Measurements from ENCODE around the gene POLRMT.

Gene POLRMT

GRCh38 chr19:612941-613340 lies 20.4 kb downstream of the POLRMT start:
- ChIA-PET POLR2A (no interaction called here), CTCF (interaction anchor here (1.2 kb wide), 1 partner anchor 27 kb away, joined by 3 read pairs; no protein-coding TSS in a partner anchor)
- no peaks in the 10 kb centered on the region for H3K9me3 ChIP-seq (ENCODE audit: control insufficient read depth, insufficient read depth, low read depth, low read length)
- no peak overlapping the region for H3K27ac ChIP-seq (ENCODE audit: extremely low read depth, low read depth, low read length)
- no peaks in the 10 kb centered on the region for H3K4me1 ChIP-seq (ENCODE audit: control insufficient read depth, insufficient read depth, low read length)
- peaks cover 0 to 34% of the 10 kb centered on the region in 2 experiments; a peak in 2 of 3 replicates for H3K36me3 ChIP-seq (ENCODE audit: control insufficient read depth in 2 of 2, insufficient read depth in 1 of 2, low read length in 2 of 2)
- TF ChIP-seq ZNF639 (tag by site-specific recombination; IDR thresholded peaks at IDR 0.05) (no peak), ZNF112 (tag by site-specific recombination; IDR thresholded peaks at IDR 0.05) (no peak), ZNF837 (tag by site-specific recombination; IDR thresholded peaks at IDR 0.05) (no peak), EGR2 (tag by site-specific recombination; IDR thresholded peaks at IDR 0.05; ENCODE audit: low read depth) (no peak), MZF1 (tag by site-specific recombination; IDR thresholded peaks at IDR 0.05; ENCODE audit: borderline replicate concordance) (no peak), ZNF174 (tag by site-specific recombination; IDR thresholded peaks at IDR 0.05) (no peak), ZNF510 (tag by site-specific recombination; IDR thresholded peaks at IDR 0.05; ENCODE audit: insufficient replicate concordance) (no peak), ZSCAN18 (tag by site-specific recombination; IDR thresholded peaks at IDR 0.05) (no peak), ZNF280D (tag by site-specific recombination; IDR thresholded peaks at IDR 0.05) (no peak)
- H3K4me3 ChIP-seq (ENCODE audit: low read depth, low read length) = no peak overlapping the region

GRCh38 chr19:611481-611868 lies 21.9 kb downstream of the POLRMT start:
- ChIA-PET CTCF (interaction anchor here (0.8 kb wide), 1 partner anchor 123 kb away, joined by 3 read pairs; no protein-coding TSS in a partner anchor), POLR2A (no interaction called here)
- peaks cover 0 to 28% of the 10 kb centered on the region in 2 experiments; a peak in 2 of 3 replicates for H3K36me3 ChIP-seq (ENCODE audit: control insufficient read depth in 2 of 2, insufficient read depth in 1 of 2, low read length in 2 of 2)
- H3K4me1 ChIP-seq (ENCODE audit: control insufficient read depth, insufficient read depth, low read length) = no peaks in the 10 kb centered on the region
- TF ChIP-seq ZNF10 (tag by site-specific recombination; IDR thresholded peaks at IDR 0.05) = no peak
- TF ChIP-seq ZFHX2 (tag by site-specific recombination; conservative IDR thresholded peaks at IDR 0.05) = peak; percentile 35; the same call in 1 of the 2 replicates
- no peaks in the 10 kb centered on the region for H3K9me3 ChIP-seq (ENCODE audit: control insufficient read depth, insufficient read depth, low read depth, low read length)
- H3K4me3 ChIP-seq (ENCODE audit: low read depth, low read length) = no peak overlapping the region
- no peak overlapping the region for H3K27ac ChIP-seq (ENCODE audit: extremely low read depth, low read depth, low read length)

GRCh38 chr19:610801-611480 lies 22.4 kb downstream of the POLRMT start:
- Histone ChIP-seq H3K27ac (ENCODE audit: extremely low read depth, low read depth, low read length) (no peak overlapping the region), H3K9me3 (ENCODE audit: control insufficient read depth, insufficient read depth, low read depth, low read length) (no peaks in the 10 kb centered on the region), H3K4me3 (ENCODE audit: low read depth, low read length) (no peak overlapping the region), H3K36me3 (ENCODE audit: control insufficient read depth in 2 of 2, insufficient read depth in 1 of 2, low read length in 2 of 2) (peaks cover 0 to 28% of the 10 kb centered on the region in 2 experiments; a peak in 2 of 3 replicates), H3K4me1 (ENCODE audit: control insufficient read depth, insufficient read depth, low read length) (no peaks in the 10 kb centered on the region)
- ChIA-PET POLR2A (no interaction called here), CTCF (no interaction called here)
- TF ChIP-seq ZBTB26 (tag by site-specific recombination; optimal IDR thresholded peaks at IDR 0.05) (no peak), ZNF645 (tag by site-specific recombination; IDR thresholded peaks at IDR 0.05) (no peak), ZNF423 (tag by site-specific recombination; IDR thresholded peaks at IDR 0.05) (no peak), ZNF561 (tag by site-specific recombination; IDR thresholded peaks at IDR 0.05; ENCODE audit: borderline replicate concordance) (no peak), ZNF677 (tag by site-specific recombination; IDR thresholded peaks at IDR 0.05) (no peak), SCRT2 (tag by site-specific recombination; IDR thresholded peaks at IDR 0.05) (no peak), ZXDB (tag by site-specific recombination; IDR thresholded peaks at IDR 0.05) (no peak), ZNF148 (tag by site-specific recombination; IDR thresholded peaks at IDR 0.05; ENCODE audit: borderline replicate concordance) (no peak), ZNF138 (tag by site-specific recombination; IDR thresholded peaks at IDR 0.05; ENCODE audit: borderline replicate concordance) (no peak)
